ENCODE measurements around the gene PSMA6. TPM values are rescaled to one million over a fixed set of nuclear protein-coding genes. Genes with fewer than 3 reads are reported as not detected.

PSMA6 gene
- total RNA-seq, 1 donor from 2014 or later: 96.6 TPM

- Histone ChIP-seq H3K36me3 (peaks cover 7 to 44% of the 10 kb centered on the region in 2 donors), H3K9me3 (no peaks in the 10 kb centered on the region), H3K27ac (no peak overlapping the region), H3K4me1 (no peaks in the 10 kb centered on the region), H3K27me3 (no peaks in the 10 kb centered on the region), H3K4me3 (no peak overlapping the region)
- intact Hi-C loops (cut with DNase I): no loop called here
- no peak for DNase-seq (ENCODE audit: low spot score in 2 of 2)
- no peak for TF ChIP-seq CTCF (IDR thresholded peaks at IDR 0.05)
Measured at GRCh38 chr14:35274805-35275204, 17.4 kb upstream of the PSMA6 start.

- DNase-seq (ENCODE audit: low spot score in 2 of 2): no peak
- no peaks in the 10 kb centered on the region for H3K4me1 ChIP-seq
- H3K27me3 ChIP-seq: no peaks in the 10 kb centered on the region
- H3K27ac ChIP-seq: no peak overlapping the region
- intact Hi-C loops (cut with DNase I): no loop called here
- peaks cover 7 to 29% of the 10 kb centered on the region in 2 donors for H3K36me3 ChIP-seq
- no peak overlapping the region for H3K4me3 ChIP-seq
- no peak for TF ChIP-seq CTCF (IDR thresholded peaks at IDR 0.05)
- H3K9me3 ChIP-seq: no peaks in the 10 kb centered on the region
Measured at GRCh38 chr14:35277179-35277578, 15.0 kb upstream of the PSMA6 start.

GRCh38 chr14:35279369-35279768 lies 12.8 kb upstream of the PSMA6 start:
- Histone ChIP-seq H3K4me1 (no peaks in the 10 kb centered on the region), H3K4me3 (no peak overlapping the region), H3K9me3 (no peaks in the 10 kb centered on the region), H3K27me3 (no peaks in the 10 kb centered on the region), H3K36me3 (peaks cover 3 to 18% of the 10 kb centered on the region in 2 donors), H3K27ac (no peak overlapping the region)
- no peak for TF ChIP-seq CTCF (IDR thresholded peaks at IDR 0.05)
- DNase-seq (ENCODE audit: low spot score in 2 of 2): no peak
- intact Hi-C loops (cut with DNase I): no loop called here

GRCh38 chr14:35281341-35281740 lies 10.8 kb upstream of the PSMA6 start:
- Histone ChIP-seq H3K27ac (no peak overlapping the region), H3K4me1 (no peaks in the 10 kb centered on the region), H3K27me3 (no peaks in the 10 kb centered on the region), H3K9me3 (no peaks in the 10 kb centered on the region), H3K4me3 (no peak overlapping the region), H3K36me3 (peaks cover 3 to 11% of the 10 kb centered on the region in 2 donors)
- no peak for DNase-seq (ENCODE audit: low spot score in 2 of 2)
- intact Hi-C loops (cut with DNase I): no loop called here
- TF ChIP-seq CTCF (IDR thresholded peaks at IDR 0.05): no peak

GRCh38 chr14:35284506-35284905 lies 7.7 kb upstream of the PSMA6 start:
- intact Hi-C loops (cut with DNase I): no loop called here
- TF ChIP-seq CTCF (IDR thresholded peaks at IDR 0.05): no peak
- no peak overlapping the region for H3K4me3 ChIP-seq
- DNase-seq (ENCODE audit: low spot score in 2 of 2): no peak
- H3K4me1 ChIP-seq: peaks cover 0 to 7% of the 10 kb centered on the region in 2 donors
- H3K27ac ChIP-seq: no peak overlapping the region
- H3K27me3 ChIP-seq: no peaks in the 10 kb centered on the region
- no peaks in the 10 kb centered on the region for H3K36me3 ChIP-seq
- H3K9me3 ChIP-seq: no peaks in the 10 kb centered on the region
